GM18519 (cell line): Measurements from ENCODE around the gene MRPL34.
"Not testable (repeated sequence)": the region's sequence is repeated elsewhere in the genome, so short reads cannot be mapped to it uniquely, and the experiment has no call there.

Source experiments
- ATAC-seq: cut with Tn5 transposase; IDR thresholded peaks from one replicate; pipeline ENCODE4 v1.9.1; 2021; ENCODE audit warnings: mild to moderate bottlenecking, moderate library complexity; ENCODE audit not compliant: unreplicated experiment, low FRiP score

MRPL34 gene

DNA sequence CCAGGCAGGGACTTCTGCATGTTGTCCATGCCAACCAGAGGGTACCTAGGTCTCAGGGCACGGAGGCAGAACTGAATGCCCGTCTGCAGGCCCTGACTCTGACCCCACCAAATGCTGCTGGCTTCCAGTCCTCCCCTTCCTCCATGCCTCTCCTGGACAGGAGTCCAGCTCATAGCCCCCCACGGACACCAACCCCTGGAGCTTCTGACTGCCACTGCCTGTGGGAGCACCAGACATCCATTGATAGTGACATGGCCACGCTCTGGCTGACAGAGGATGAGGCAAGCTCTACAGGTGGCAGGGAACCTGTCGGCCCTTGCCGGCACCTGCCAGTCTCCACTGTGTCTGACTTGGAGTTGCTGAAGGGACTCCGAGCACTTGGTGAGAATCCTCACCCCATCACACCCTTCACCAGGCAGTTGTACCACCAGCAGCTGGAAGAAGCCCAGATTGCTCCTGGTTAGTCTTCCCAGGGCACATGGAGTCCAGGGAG is 22.1 kb upstream of the MRPL34 start:
- no peak for ATAC-seq

DNA sequence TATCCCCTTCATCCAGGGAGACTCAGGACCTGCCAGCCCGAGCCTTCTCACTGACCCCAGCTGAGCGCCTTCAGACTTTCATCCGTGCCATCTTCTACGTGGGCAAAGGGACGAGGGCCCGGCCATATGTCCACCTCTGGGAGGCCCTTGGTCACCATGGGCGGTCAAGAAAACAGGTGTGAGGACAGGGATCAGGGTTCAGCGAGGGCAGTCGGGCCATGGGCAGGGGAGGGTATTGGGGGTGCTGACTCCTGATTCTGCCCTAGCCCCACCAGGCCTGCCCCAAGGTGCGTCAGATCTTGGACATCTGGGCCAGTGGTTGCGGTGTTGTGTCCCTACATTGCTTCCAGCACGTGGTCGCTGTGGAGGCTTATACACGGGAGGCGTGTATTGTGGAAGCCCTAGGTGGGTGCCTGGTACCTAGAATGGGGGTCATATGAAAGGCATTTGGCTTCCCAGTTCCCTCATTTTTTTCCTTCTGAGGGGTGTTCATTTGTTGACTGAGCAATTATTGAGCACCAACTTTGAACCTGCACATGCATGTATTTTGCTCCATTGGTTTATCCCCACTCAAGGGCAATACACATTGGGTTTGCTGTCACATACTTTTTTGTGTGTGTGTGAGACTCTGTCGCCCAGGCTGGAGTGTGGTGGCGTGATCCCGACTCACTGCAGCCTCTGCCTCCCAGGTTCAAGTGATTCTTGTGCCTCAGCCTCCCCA is 20.1 kb upstream of the MRPL34 start:
- no peak for ATAC-seq

DNA sequence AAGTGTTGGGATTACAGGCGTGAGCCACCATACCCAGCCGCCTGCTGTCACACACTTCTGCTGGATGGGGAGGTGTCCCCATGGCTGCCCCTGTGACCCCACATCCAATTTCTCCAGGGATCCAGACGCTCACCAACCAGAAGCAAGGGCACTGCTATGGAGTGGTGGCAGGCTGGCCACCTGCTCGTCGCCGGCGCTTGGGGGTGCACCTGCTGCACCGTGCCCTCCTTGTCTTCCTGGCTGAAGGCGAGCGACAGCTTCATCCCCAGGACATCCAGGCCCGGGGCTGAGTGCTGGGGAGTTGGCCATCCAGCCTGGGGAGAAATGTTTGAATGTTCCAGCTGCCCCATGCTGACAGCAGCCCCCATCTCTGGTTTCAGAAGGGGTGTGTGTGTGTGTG is 19.4 kb upstream of the MRPL34 start:
- ATAC-seq, result no peak

DNA sequence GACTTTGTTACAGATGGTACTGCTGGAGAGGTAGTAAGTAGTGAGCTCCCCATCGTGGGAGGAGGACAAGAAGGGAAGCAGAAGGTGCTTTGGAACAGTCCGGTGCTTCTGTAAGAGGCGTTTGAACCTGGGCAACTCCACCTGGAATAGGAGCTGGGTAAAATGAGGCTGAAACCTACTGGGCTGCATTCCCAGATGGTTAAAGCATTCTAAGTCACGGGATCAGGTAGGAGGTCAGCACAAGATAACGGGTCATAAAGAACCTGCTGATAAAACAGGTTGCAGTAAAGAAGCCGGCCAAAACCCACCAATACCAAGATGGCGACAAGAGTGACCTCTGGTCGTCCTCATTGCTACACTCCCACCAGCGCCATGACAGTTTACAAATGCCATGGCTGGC is 18.9 kb upstream of the MRPL34 start:
- ATAC-seq, result no peak

DNA sequence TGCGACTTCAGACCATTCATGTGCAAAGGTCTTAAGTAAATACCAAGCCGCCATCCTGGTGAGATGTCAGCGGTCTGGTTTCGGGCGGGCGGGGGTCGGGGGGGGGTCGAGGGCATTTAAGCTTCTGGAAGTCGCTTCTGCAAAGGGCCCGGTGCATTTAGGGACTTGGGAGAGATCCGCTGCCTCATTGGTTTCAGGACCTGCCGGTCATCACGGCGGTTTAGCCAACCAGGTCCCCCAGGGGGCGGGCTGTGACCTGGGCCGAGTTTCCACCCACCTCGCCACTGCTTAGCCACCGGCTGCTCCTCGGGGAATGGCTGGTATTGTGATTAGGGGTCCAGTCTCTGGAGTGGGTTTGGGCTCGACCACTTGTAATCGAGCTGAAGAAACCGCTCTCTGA is 16.2 kb upstream of the MRPL34 start:
- no peak for ATAC-seq

DNA sequence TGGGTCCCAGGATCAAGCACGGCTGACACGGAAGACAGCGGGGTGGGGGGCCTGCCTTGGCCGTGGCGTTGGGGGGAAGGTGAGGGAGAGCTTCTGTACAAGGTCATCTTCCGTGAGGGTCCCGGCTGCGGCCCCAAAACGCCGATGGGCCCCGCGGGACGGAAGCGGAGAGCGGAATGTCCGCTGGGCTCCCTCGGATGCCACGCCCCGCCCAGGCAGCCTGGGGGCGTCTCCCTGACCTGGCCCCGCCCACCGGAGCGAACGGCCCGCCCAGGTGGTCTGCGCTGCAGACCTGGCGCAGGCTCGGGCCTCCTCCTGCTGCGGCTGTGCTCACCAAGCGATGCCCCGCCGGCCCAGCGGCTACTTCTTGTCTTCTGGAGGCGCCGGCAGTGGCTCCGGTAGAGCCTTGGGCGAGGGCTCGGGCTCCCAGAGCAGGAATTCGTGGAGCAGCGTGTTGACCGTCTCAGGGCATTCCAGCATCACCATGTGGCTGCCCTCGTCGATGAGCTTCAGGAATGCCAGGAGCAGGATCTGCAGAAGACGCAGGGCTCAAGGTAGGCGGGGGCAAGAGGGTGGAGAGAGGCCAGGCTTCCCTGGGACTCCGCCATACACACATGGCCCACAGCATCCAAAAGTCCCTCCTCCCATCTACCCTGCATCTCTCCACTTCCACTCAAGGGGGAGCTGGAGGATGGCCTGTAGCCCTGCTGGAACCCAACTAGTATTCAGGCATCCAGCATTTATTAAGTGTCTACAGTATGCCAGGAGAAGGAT is 13.2 kb upstream of the MRPL34 start:
- peak; percentile 64 for ATAC-seq

DNA sequence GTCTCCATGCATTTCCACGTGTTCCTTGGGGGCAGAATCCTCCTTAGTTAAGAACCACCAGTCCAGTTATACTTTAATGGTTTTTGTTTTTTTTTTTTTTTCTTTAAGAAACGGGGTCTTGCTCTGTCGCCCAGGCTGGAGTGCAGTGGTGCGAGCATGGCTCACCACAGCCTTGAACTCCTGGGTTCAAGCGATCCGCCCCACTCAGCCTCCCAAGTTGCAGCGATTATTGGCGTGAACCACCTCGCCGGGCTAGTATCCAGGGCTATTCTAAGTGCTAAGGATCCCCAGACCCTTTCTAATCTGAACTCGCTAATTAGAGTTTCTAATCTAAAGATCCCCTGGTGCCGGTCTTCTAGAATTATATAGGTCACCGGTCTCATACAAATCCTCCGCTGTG is 12.1 kb upstream of the MRPL34 start:
- no peak for ATAC-seq

DNA sequence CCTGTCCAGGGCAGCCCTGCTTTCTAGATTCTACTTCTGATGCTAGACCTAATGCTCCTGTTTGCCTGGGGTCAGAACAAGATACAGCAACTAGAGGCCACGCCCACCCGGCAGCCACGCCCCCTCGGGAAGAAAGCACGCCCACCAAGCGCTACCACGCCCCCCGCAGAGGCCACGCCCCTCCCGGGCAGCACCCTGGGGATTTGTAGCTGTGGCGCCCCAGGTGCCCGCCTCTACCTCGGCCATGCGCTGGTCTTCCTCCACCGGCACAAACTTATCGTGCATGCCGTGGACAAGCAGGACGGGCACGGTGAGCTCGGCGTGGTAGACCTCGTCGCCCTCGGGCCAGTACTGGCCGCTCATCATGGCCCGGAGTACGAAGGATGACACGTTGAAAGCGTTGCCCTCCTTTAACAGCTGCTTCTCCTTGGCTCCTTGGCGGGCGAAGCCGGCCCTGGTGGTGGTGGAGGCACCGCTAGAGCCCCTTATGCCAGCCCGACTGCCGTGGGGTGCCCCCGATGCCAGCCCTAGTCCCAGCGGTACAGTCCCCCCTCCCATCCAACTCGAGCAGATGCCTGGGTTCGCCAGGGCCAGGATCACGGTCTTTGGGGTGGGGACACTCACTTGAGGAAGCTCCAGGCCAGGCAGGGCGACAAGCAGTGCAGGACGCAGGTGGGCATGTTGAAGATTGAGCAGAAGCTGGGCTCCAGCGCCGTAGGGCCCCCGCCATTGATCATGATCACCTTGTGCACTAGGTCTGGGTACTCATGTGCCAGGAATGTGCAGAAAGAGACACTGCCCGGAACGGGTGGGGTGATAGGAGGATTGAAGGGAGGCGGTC is 11.4 kb upstream of the MRPL34 start:
- no peak for ATAC-seq

DNA sequence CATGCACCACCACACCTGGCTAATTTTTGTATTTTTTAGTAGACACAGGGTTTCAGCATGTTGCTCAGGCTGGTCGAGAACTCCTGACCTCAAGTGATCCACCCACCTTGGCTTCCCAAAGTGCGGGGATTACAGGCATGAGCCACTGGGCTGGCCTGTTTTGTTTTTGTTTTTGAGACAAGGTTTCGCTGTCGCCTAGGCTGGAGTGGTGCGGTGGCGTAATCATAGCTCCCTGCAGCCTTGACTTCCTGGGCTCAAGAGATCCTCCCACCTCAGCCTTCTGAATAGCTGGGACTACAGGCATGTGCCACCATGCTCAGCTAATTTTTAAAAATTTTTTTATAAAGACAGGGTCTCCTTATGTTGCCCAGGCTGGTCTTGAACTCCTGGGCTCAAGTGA is 10.1 kb upstream of the MRPL34 start:
- not testable (repeated sequence) for ATAC-seq

DNA sequence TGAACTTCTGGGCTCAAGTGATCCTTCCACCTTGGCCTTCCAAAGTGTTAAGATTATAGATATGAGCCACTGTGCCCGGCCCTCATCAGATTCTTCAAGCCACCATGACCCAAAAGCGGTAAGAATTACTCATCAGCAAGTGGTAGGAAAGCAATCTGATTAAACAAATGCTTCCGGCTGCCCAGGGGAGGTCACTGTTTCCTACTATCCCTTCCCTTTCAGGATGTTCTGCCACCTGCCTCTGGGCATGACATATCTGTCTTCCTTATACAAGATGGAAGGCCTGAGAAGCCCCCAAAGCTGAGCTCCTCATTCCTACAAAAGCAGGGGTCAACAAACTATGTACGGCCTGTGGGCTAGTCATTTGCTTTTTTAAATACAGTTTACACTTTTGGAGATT is 9.4 kb upstream of the MRPL34 start:
- no peak for ATAC-seq

DNA sequence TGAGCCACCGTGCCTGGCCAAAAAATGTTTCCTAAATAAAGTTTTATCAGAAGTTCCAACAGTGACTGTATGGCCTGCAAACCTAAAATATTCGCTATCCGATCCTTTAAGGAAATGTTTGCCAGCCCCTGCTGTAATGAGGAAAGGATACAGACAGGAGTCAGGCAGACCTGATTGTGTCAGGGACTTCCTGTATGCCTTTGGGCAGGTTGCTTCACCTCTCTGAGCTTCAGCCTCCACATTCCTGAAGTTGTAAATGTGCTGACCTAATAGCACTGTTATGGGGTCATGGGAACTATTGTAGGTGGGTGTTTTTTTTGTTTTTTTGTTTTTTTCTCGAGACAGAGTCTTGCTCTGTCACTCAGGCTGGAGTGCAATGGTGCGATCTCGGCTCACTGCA is 8.7 kb upstream of the MRPL34 start:
- ATAC-seq, result no peak

DNA sequence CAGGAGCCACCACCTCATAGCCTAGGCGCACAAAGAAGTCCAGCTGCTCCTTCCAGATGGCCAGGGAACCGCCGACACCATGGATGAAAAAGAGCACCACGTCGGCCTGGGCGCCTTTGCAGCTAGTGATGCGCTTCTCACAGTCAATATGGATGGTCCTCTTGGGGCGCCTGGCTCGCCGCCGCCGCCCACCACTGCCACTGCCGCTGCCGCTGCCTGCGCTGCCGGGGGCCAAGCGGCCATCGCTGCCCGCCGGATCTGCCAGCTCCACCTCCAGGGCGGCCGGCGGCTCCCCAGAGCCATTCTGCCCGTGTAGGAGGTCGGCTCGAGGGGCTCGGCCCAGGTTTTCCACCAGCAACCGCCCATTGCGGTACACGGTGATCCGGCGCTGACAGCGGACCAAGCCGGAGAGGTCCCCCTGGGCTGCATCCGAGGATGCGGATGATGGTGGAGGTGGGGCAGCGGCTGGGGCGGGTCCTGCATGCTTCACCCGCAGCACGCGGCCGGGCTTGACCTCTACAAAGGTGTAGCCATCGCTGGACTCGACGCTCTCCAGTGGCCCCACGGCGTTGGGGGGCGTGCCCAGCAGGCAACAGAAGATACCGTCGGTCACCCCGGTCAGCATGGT is 4.6 kb upstream of the MRPL34 start:
- ATAC-seq, result no peak

DNA sequence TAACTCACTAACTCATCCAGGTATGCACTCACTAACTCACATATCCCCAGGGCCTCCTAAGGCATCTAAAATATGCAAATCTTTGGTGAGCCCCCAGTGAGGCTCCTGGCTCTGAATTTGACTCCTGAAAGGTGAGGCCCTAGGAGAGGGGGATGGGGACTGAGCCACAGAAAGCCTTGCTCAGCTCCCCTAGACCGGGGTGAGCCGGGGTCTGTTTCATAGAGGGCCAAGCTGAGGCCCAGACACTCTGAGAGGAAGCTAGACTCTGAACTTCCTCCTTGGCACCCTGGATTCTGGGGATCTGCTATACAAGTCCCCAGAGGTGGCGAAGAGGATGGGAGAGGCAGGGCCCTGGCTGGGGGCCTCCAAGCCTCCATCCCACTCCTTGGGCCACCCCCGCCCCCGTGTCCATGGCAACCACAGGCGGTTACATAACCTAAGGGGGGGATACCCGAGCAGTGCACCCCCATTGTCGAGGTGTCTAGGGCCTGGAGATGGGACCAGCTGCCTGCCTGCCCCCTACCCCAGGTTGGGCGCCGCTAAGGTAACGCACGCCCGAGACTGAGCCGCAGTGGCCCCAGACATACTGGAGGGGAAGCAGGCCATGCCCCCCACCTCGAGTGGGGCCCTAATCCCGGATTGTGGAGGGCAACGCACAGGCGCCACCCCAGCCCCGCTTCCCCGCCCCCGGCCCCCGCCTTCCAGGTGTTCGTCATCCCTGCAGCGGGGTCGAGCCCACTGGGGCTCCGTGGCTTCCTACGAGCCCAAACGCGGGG is 3.1 kb upstream of the MRPL34 start:
- ATAC-seq, result no peak

DNA sequence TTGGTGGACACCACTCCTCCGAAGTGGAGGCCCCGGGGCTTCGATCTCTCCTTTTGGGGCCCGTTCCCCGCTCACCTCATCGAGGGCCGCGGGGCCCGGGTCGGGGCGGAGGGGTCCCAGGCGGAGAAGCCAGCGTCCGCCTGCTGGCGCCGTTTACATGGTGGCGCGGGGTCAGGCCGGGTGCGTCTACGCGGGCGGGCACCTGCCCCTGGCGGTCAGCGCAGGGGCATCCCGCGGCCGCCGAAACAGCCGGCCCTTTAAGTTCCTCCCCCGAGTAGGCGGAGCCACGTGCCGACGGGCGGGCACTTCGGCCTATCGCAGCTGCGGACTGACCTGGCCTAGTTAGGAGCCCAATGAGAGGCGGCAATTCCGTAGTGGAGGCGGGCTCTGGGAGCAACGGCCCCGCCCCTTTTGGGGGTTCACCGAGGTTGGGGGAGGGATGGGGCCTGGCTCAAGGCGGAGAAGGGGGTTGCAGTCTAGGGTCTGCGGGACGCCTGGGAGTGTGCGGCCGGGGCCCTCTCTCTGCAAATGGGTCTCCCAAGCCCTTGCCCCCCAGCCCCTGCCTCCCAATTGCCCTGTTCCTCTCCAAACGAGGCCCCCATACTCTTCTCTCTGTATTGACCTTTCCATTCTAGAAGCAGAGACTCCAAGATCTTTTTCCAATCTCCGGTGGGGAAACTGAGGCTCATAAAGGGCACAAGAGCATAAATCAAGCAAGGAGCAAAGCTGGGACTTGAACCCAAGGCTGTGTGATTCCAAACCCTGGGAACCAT is 2.3 kb upstream of the MRPL34 start, which contains the start of gene ABHD8:
TSS of gene ABHD8 (minus strand) at position 259 of the 773 bp plus-strand sequence. CDS start 1,809 bp downstream, outside the sequence.
- peak; percentile 58 for ATAC-seq

DNA sequence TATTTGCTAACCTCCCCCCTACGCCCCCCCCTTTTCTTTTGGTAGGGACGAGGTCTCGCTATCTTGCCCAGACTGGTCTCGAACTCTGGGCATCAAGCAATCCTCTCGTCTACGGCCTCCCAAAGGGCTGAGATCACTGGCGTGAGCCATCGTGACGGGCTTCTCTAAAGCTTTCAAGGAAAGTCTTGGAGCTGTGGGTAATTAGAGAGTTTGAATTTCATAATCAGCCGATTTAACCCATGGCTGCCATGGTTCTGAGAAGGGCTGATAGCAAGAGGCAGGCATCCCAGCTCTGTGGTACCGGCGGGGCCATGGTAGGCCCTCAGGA is 1.8 kb upstream of the MRPL34 start:
- ATAC-seq, result no peak

DNA sequence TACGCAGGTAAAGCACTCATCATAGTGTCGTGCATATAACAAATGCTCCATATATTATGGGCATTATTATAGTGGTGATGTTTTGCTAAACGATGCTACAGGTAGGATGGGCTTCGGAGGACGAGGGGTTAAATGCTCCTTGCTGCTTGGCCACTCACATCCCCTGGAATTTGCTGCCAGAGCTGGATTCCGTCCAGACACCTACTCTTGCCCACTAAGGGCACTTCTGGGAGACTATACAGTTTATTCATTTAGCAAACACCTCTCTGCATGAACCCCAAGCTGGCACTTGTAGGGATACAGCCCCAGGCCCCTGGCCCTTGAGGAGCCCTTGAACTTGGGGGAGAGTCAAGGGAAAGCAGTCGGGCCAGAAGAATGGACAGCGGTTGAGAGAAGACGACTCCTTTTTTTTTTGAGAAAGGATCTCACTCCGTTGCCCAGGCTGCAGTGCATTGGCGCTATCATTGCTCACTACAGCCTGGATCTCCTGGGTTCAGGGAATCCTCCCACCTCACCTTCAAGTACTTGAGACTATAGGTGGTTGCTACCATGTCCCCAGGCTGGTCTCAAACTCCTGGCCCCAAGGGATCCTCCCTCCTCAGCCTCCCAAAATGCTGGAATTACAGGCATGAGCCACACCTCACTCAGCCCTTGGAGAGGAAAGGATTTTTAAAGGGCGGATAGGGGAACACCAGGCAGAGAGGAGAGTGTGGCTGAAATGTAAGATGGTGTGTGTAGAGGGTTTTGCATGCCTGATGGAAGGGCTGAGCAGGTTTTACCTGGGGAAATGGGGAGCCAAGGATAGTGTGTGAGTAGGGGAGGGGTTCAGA is 1.1 kb upstream of the MRPL34 start:
- no peak for ATAC-seq

DNA sequence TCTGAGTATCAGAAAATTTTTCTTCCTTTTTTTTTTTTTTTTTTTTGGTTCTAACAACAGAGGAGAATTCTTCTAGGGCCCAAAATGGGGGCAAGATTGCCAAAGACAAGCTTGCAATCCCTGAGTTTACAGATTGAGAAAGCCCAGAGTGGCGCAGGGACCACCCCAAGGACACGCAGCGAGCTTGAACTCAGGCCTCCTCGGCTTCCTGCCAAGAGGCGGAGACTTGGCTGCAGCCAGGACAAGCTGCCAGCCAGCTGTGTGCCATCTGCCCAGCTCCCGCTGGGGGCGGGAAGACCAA is 506 bp upstream of the MRPL34 start:
- ATAC-seq, result no peak

DNA sequence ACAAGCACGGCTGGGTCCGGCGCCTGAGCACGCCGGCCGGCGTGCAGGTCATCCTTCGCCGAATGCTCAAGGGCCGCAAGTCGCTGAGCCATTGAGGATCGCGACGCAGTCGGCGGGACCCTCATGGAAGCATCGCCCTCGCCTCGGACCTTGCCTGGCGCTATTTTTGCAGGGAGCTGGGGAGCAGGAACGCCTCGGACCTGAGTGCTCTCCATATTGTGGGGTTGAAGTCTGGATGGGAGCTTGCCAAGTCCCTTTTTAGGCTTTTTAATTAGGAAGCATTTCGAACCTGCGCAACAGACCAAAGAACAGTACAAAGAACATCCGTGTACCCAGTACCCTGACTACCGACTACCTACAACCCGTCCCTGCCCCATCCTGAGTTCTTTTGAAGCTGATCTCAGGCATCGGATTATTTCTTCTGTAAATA is 628 bp downstream of the MRPL34 start:
- no peak for ATAC-seq
